Memory B cell (primary cell): ENCODE measurements around the gene PTPN11.
"Not testable (repeated sequence)": the region's sequence is repeated elsewhere in the genome, so short reads cannot be mapped to it uniquely, and the experiment has no call there.

ENCODE experiments used
- ATAC-seq: fragments of 150-1000 bp; cut with Tn5 transposase; 2 replicates; pipeline ENCODE4 v1.10.0; 2021; ENCODE audit warnings: low read depth, mild to moderate bottlenecking, moderate library complexity
- DNase-seq, 2 donors: peaks; one replicate each; pipeline ENCODE4 v3.0.0; 2022; ENCODE audit warnings: low spot score in 2 of 2
- H3K27ac Mint-ChIP-seq: one replicate; pipeline ENCODE4 v1.8.0; 2022; ENCODE audit warnings: mild to moderate bottlenecking, moderate library complexity, mixed read lengths
- H3K27me3 Mint-ChIP-seq: one replicate; pipeline ENCODE4 v1.8.0; 2022; ENCODE audit warnings: mixed read lengths
- H3K36me3 Mint-ChIP-seq: one replicate; pipeline ENCODE4 v1.8.0; 2022; ENCODE audit warnings: mild to moderate bottlenecking, mixed read lengths
- H3K4me1 Mint-ChIP-seq: one replicate; pipeline ENCODE4 v1.8.0; 2022; ENCODE audit warnings: mixed read lengths
- H3K4me3 Mint-ChIP-seq: one replicate; pipeline ENCODE4 v1.8.0; 2022; ENCODE audit warnings: mild to moderate bottlenecking, moderate library complexity, mixed read lengths
- H3K9me3 Mint-ChIP-seq: one replicate; pipeline ENCODE4 v1.8.0; 2022; ENCODE audit warnings: mixed read lengths

Gene PTPN11

DNA sequence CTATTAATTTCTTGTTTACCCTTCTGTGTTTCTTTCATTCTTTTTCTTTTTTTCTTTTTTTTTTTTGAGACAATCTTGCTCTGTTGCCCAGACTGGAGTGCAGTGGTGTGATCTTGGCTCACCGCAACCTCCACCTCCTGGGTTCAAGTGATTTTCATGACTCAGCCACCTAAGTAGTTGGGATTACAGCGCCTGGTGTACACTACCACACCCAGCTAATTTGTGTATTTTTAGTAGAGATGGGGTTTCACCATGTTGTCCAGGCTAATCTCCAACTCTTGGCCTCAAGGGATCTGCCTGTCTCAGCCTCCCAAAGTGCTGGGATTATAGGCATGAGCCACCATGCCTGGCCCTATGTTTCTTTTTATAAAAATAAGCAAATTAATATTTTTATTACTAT is 29.4 kb downstream of the PTPN11 start:
- not testable (repeated sequence) for H3K4me1 Mint-ChIP-seq, H3K27ac Mint-ChIP-seq, H3K27me3 Mint-ChIP-seq, ATAC-seq, H3K9me3 Mint-ChIP-seq, DNase-seq, H3K4me3 Mint-ChIP-seq
- H3K36me3 Mint-ChIP-seq = peaks cover 17% of the 10 kb centered on the region

DNA sequence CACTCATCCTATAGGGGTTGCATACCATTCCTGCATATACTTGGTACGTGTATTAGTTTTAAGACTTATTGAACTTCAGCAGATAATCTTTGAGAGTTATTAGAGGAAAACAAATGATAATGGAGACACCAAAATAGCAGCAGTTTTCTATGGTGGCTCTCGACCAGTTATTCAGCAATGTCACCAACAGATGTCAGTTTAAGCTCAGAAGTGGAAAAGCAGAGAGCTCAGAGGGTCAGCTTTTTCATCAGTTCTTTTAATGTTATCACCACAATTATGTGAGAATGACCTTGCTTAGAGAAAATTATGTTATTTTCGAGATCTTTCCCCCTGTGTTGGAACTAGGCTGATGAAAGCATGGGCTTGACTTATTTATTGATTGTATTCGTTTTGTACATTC is 32.0 kb downstream of the PTPN11 start:
- Mint-ChIP-seq H3K4me3 (no peak overlapping the region), H3K4me1 (no peaks in the 10 kb centered on the region), H3K27me3 (no peaks in the 10 kb centered on the region), H3K36me3 (peaks cover 21% of the 10 kb centered on the region), H3K9me3 (no peaks in the 10 kb centered on the region), H3K27ac (no peak overlapping the region)
- ATAC-seq = no peak
- DNase-seq = no peak

DNA sequence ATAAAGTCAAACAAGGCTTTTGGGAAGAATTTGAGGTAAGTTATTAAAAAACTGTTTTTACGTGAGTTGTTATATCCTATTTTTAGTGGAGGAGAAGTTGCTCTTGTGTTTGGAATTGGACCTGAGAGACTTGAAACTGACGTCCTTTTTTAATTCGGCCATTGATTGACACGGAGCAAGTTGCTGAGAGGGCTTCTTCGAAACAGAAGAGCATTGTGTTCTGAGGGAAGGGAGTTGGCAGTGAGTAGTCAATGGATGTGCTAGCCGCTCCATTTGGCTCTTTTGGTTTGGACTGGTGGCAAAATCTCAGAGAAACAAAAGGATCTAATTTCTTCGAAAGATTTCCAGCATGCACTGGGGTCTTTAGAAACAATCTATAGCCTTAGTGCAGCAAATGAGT is 37.3 kb downstream of the PTPN11 start:
- no peak overlapping the region for H3K4me3 Mint-ChIP-seq
- H3K27me3 Mint-ChIP-seq = no peaks in the 10 kb centered on the region
- DNase-seq (no peak), ATAC-seq (no peak)
- H3K27ac Mint-ChIP-seq = no peak overlapping the region
- no peaks in the 10 kb centered on the region for H3K4me1 Mint-ChIP-seq
- peaks cover 42% of the 10 kb centered on the region for H3K36me3 Mint-ChIP-seq
- H3K9me3 Mint-ChIP-seq = no peaks in the 10 kb centered on the region

DNA sequence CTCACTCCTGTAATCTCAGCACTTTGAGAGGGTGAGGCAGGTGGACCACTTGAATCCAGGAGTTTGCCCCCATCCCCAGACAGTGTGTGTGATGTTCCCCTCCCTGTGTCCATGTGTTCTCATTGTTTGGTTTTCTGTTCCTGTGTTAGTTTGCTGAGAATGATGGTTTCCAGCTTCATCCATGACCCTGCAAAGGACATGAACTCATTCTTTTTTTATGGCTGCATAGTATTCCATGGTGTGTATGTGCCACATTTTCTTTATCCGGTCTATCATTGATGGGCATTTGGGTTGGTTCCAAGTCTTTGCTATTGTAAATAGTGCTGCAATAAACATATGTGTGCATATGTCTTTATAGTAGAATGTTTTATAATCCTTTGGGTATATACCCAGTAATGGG is 38.4 kb downstream of the PTPN11 start:
- not testable (repeated sequence) for H3K27ac Mint-ChIP-seq, H3K4me1 Mint-ChIP-seq, H3K4me3 Mint-ChIP-seq, ATAC-seq, H3K9me3 Mint-ChIP-seq, DNase-seq, H3K27me3 Mint-ChIP-seq
- peaks cover 45% of the 10 kb centered on the region for H3K36me3 Mint-ChIP-seq

DNA sequence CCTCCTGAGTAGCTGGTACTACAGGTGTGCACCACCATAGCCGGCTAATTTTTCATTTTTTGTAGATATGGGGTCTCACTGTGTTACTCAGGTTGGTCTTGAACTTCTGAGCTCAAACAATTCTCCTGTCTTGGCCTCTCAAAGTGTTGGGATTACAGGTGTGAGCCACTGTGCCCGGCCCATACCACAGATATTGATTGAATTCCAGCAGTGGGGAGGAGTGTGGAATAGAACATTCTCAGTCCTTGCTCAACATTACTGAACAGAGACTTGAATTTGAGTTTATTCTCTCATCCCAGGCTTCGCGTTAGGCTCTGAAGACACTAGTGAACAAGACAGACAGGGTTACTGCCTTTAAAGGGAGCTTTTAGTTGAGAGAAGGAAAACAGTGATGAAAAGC is 39.6 kb downstream of the PTPN11 start:
- peaks cover 40% of the 10 kb centered on the region for H3K36me3 Mint-ChIP-seq
- H3K27ac Mint-ChIP-seq = no peak overlapping the region
- H3K4me3 Mint-ChIP-seq = no peak overlapping the region

DNA sequence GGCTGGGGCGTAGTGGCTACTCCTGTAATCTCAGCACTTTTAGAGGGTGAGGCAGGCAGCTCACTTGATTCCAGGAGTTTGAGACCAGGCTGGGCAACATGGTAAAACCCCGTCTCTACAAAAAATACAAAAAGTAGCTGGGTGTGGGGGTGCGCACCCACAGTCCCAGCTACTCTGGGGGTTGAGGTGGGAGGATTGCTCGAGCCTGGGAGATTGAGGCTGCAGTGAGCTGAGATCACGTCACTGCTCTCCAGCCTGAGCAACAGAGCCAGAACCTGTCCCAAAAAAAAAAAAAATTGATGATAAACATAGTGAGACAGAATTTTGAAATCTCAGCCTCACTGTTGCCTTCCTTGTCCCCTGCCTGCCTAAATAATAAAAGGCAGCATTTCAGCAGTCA is 40.0 kb downstream of the PTPN11 start:
- H3K27me3 Mint-ChIP-seq = no peaks in the 10 kb centered on the region
- DNase-seq (no peak), ATAC-seq (no peak)
- no peak overlapping the region for H3K27ac Mint-ChIP-seq
- H3K9me3 Mint-ChIP-seq = no peaks in the 10 kb centered on the region
- H3K4me3 Mint-ChIP-seq = no peak overlapping the region
- no peaks in the 10 kb centered on the region for H3K4me1 Mint-ChIP-seq
- peaks cover 38% of the 10 kb centered on the region for H3K36me3 Mint-ChIP-seq

More for the DNA sequence above, 39.6 kb downstream of the PTPN11 start:
- DNase-seq = no peak
- no peak for ATAC-seq
- H3K4me1 Mint-ChIP-seq = no peaks in the 10 kb centered on the region
- H3K27me3 Mint-ChIP-seq = no peaks in the 10 kb centered on the region
- no peaks in the 10 kb centered on the region for H3K9me3 Mint-ChIP-seq

DNA sequence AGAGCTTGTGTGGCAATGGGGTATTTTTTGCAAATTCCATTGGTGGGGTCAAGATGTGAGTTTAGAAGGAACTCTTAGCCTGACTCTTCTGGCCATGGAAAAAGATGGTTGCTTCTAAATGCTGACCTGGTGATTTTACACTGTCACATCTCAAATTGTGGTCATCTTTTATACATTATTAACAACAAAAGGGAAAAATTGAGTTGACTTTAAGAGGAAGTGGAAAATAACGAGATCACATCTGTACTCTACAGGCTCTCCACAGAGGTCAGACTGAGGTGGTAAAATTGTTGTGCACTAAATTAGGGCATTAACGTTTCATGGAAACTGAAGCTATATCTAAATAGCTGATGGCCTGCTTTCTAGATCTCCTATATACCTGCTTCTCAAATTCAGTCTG is 44.7 kb downstream of the PTPN11 start:
- no peak overlapping the region for H3K4me3 Mint-ChIP-seq
- no peaks in the 10 kb centered on the region for H3K27me3 Mint-ChIP-seq
- H3K4me1 Mint-ChIP-seq = peaks cover 3% of the 10 kb centered on the region
- H3K27ac Mint-ChIP-seq = no peak overlapping the region
- ATAC-seq = no peak
- no peak for DNase-seq
- peaks cover 25% of the 10 kb centered on the region for H3K36me3 Mint-ChIP-seq
- no peaks in the 10 kb centered on the region for H3K9me3 Mint-ChIP-seq

DNA sequence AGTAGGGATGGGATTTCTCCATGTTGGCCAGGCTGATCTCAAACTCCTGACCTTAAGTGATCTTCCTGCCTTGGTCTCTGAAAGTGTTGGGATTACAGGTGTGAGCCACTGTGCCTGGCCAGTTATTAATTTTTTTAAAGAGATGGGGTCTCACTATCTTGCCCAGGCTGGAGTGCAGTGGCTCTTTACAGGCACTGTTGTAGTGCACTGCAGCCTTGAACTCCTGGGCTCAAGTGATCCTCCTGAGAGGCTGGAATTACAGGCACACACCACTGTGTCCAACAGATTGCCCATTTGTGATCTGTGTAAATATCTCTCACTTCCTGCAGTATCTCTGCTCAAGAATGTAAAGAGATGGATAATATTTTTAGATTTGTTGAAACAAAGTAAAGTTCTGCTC is 45.9 kb downstream of the PTPN11 start:
- DNase-seq (no peak), ATAC-seq (no peak)
- Mint-ChIP-seq H3K27ac (no peak overlapping the region), H3K9me3 (no peaks in the 10 kb centered on the region), H3K27me3 (no peaks in the 10 kb centered on the region), H3K36me3 (peaks cover 24% of the 10 kb centered on the region), H3K4me1 (peaks cover 3% of the 10 kb centered on the region), H3K4me3 (no peak overlapping the region)

DNA sequence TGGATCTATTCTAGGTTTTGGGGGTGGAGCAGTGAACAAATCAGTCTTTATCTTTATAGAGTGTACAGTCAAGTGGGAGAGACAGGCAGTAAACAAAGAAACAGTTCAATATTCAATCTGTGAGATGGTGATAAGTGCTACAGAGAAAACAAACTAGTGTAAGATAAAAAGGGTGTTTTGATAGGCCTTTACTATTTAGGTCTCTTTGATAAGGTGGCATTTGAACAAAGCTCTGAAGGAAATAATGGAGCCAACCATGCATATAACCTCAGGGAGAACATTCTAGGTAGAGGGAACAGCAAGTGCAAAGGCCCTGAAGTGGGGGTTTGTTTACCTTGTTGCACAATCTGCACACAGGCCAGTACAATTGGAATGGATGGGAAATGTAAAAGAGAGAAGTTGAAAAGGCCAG is 47.3 kb downstream of the PTPN11 start:
- peak overlapping the region; percentile 53 for H3K27ac Mint-ChIP-seq
- peaks cover 20% of the 10 kb centered on the region for H3K36me3 Mint-ChIP-seq

DNA sequence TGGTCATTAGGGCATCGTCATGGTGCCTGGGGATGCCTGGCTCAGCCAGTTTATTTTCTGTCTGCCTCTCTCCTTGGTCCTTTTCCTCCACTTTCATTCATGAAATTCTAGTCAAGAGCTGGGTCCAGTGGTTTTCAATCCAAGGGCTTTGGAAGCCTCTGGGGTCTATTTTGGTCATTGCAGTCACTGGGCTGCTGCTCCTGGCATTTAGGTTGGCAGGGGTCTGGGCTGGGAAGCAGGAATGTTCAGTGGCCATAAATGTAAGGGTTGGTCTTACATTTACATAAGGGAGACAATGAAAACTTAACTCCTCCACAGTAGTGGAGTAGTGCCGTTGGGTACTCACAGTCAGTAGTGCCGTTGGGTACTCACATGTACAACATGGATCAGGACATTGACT is 48.1 kb downstream of the PTPN11 start:
- DNase-seq = no peak
- Mint-ChIP-seq H3K27ac (no peak overlapping the region), H3K36me3 (peaks cover 20% of the 10 kb centered on the region), H3K9me3 (no peaks in the 10 kb centered on the region), H3K4me1 (peaks cover 3% of the 10 kb centered on the region), H3K4me3 (no peak overlapping the region), H3K27me3 (no peaks in the 10 kb centered on the region)
- ATAC-seq = no peak

More for the DNA sequence above, 47.3 kb downstream of the PTPN11 start:
- no peak overlapping the region for H3K4me3 Mint-ChIP-seq
- DNase-seq = no peak
- no peak for ATAC-seq
- H3K9me3 Mint-ChIP-seq = no peaks in the 10 kb centered on the region
- no peaks in the 10 kb centered on the region for H3K27me3 Mint-ChIP-seq
- H3K4me1 Mint-ChIP-seq = peaks cover 3% of the 10 kb centered on the region

DNA sequence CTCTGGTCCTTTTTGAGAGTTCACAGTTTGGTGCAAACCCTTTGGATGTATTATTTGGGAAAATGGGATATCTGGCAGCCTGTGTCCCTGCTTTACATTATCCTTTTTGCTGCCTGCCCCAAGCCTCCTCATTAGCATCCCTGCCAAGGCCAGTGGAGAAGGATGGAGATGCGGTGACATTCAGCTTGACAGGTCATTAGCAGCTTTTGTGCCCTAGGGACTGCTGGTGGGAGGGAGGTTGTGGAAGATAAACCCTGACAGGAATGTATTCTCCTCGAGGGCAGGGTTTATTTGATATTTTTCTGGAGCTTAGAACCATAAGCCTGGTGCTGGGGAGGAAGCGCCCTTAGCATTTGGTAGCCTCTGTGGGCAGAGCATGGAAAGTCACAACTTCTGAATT is 49.3 kb downstream of the PTPN11 start:
- Mint-ChIP-seq H3K4me1 (peaks cover 3% of the 10 kb centered on the region), H3K27ac (no peak overlapping the region), H3K9me3 (no peaks in the 10 kb centered on the region), H3K4me3 (no peak overlapping the region), H3K36me3 (peaks cover 22% of the 10 kb centered on the region), H3K27me3 (no peaks in the 10 kb centered on the region)
- no peak for DNase-seq
- no peak for ATAC-seq

DNA sequence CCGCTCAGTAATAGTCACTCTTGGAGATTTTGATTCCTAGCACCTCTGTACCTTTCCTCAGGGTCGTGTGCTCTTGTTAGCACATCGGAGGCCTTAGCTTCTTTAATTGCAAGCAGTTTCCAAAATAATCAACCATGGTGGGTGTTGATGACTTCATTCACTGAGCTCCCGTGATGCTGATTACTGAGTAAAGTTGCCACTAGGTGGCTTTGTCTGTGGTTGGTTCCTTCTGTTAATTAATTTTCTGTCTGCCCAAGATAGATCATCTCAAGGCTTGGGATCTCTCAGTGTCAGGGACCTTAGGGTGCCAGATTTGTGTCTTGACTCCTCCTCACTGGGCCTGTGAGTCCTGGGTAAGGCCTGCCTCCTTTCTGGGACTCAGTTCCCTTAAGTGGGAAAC is 54.3 kb downstream of the PTPN11 start:
- H3K9me3 Mint-ChIP-seq = no peaks in the 10 kb centered on the region
- H3K36me3 Mint-ChIP-seq = peaks cover 38% of the 10 kb centered on the region
- DNase-seq = no peak
- no peak overlapping the region for H3K4me3 Mint-ChIP-seq
- H3K27ac Mint-ChIP-seq = no peak overlapping the region
- no peaks in the 10 kb centered on the region for H3K4me1 Mint-ChIP-seq
- no peak for ATAC-seq
- H3K27me3 Mint-ChIP-seq = no peaks in the 10 kb centered on the region

DNA sequence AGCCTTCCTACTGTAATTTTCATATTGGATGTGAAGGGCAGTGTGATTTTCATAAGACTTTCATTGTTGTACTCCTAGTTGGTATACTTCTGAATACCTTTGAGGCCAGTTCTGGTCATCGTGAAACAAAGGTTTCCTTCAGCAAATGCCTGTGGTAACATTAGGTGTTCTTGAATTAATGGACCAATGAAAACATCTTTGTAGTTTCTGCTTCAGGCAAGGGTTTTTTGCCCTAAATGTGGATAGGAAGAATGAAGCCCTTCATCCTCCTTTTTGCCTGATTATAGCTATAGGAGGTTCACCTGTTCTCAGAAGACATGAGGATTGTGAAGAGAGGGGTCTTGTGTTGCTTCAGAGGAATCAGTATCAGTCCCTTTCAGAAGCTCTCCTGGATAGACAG is 60.7 kb downstream of the PTPN11 start:
- Mint-ChIP-seq H3K4me3 (no peak overlapping the region), H3K27ac (no peak overlapping the region), H3K36me3 (peaks cover 72% of the 10 kb centered on the region), H3K9me3 (no peaks in the 10 kb centered on the region), H3K4me1 (peaks cover 2% of the 10 kb centered on the region), H3K27me3 (no peaks in the 10 kb centered on the region)
- ATAC-seq = no peak
- DNase-seq = no peak

DNA sequence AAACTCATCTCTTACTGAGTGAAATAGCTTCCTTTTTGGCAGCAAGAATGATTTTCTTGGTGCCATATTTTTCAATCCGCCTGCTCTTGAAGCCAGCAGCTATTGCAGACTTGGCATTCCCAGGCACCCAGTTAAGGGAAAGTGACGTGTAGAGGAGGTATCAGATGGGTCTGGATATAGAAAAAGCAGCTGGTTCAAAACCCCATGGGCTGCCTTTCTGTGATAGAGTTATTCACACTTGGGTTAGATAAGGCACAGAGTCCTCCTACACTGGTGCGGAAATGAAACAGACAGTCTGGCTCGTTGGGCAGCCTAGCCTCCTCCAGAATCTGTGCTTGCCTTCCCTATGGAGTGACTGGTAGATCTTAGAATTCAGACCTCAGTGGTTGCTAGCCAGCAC is 62.2 kb downstream of the PTPN11 start:
- H3K27ac Mint-ChIP-seq = no peak overlapping the region
- peaks cover 72% of the 10 kb centered on the region for H3K36me3 Mint-ChIP-seq
- H3K4me3 Mint-ChIP-seq = no peak overlapping the region
- DNase-seq (no peak), ATAC-seq (no peak)
- H3K27me3 Mint-ChIP-seq = no peaks in the 10 kb centered on the region
- peaks cover 2% of the 10 kb centered on the region for H3K4me1 Mint-ChIP-seq
- H3K9me3 Mint-ChIP-seq = no peaks in the 10 kb centered on the region

DNA sequence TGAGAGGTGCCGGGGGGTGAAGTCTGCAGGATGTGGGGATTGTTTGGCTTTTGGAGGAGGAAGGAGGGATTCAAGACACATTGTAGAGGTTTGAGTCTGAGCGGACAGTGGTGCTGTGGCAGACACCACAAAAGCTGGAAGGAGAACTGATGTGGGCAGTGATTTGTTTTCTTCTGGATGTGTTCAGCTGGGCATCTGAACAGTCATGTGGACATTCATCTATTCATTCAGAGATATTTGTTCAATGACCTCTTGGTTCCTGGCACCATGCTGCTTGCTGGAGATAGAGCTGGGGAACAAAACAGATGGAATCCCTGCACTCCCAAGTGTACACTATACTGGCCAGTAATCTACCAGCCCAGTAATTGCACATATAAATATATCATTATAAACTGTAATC is 64.0 kb downstream of the PTPN11 start:
- Mint-ChIP-seq H3K9me3 (no peaks in the 10 kb centered on the region), H3K4me3 (no peak overlapping the region), H3K4me1 (peaks cover 2% of the 10 kb centered on the region), H3K36me3 (peaks cover 73% of the 10 kb centered on the region), H3K27ac (no peak overlapping the region), H3K27me3 (no peaks in the 10 kb centered on the region)
- DNase-seq (no peak), ATAC-seq (no peak)

DNA sequence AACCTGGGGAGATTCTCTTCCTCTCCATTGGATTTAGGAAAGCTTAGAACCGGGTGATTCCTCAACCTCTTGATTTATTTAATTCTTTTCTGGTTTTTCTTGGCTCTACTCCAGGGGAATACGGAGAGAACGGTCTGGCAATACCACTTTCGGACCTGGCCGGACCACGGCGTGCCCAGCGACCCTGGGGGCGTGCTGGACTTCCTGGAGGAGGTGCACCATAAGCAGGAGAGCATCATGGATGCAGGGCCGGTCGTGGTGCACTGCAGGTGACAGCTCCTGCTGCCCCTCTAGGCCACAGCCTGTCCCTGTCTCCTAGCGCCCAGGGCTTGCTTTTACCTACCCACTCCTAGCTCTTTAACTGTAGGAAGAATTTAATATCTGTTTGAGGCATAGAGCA is 67.6 kb downstream of the PTPN11 start:
- H3K4me1 Mint-ChIP-seq = no peaks in the 10 kb centered on the region
- DNase-seq = no peak
- H3K27me3 Mint-ChIP-seq = no peaks in the 10 kb centered on the region
- no peak overlapping the region for H3K4me3 Mint-ChIP-seq
- ATAC-seq = no peak
- H3K9me3 Mint-ChIP-seq = no peaks in the 10 kb centered on the region
- no peak overlapping the region for H3K27ac Mint-ChIP-seq
- peaks cover 57% of the 10 kb centered on the region for H3K36me3 Mint-ChIP-seq
